ENCODE data around the gene ANKMY1. TPM values are rescaled to one million over a fixed set of nuclear protein-coding genes. Genes with fewer than 3 reads are reported as not detected.

The ANKMY1 gene
- total RNA-seq, 1 donor from 2014 or later, result 7.2 TPM

GRCh38 chr2:240583774-240584173, 26.0 kb upstream of the ANKMY1 start:
- no peak overlapping the region for H3K4me2 ChIP-seq (ENCODE audit: low read length)
- DNase-seq (ENCODE audit: low read depth) (no peak), FAIRE-seq (no peak)
- H3K9me3 ChIP-seq (ENCODE audit: insufficient read depth, low read depth, low read length), result no peaks in the 10 kb centered on the region
- H3K4me1 Mint-ChIP-seq (ENCODE audit: low read depth, unreplicated experiment), result peaks cover 46% of the 10 kb centered on the region
- no peaks in the 10 kb centered on the region for H3K36me3 ChIP-seq (ENCODE audit: insufficient read depth, low read length)
- no peak overlapping the region for H3K9ac ChIP-seq (ENCODE audit: low read length)
- peaks cover 75% of the 10 kb centered on the region for H4K20me1 ChIP-seq (ENCODE audit: insufficient read depth, low read length)
- peaks cover 67% of the 10 kb centered on the region for H3K79me2 ChIP-seq (ENCODE audit: insufficient read depth, low read length)
- H3K36me3 Mint-ChIP-seq (ENCODE audit: low read depth, unreplicated experiment), result peaks cover 5% of the 10 kb centered on the region
- H3K27ac ChIP-seq (ENCODE audit: low read depth, low read length), result no peak overlapping the region
- H3K9me3 Mint-ChIP-seq (ENCODE audit: unreplicated experiment), result no peaks in the 10 kb centered on the region
- H3K27me3 Mint-ChIP-seq (ENCODE audit: low read depth, unreplicated experiment), result no peaks in the 10 kb centered on the region
- H3K4me3 Mint-ChIP-seq (ENCODE audit: unreplicated experiment), result no peak overlapping the region
- H3K4me3 ChIP-seq (ENCODE audit: insufficient read depth, low read depth, low read length), result no peak overlapping the region
- peaks cover 42% of the 10 kb centered on the region for H3K4me1 ChIP-seq (ENCODE audit: insufficient read depth, low read length)
- no peak overlapping the region for H2AFZ ChIP-seq (ENCODE audit: low read depth, low read length)
- H3K27ac Mint-ChIP-seq (ENCODE audit: unreplicated experiment), result no peak overlapping the region
- no peak for TF ChIP-seq EZH2 (IDR thresholded peaks at IDR 0.05; ENCODE audit: insufficient read depth, low read length)
- no peak for TF ChIP-seq CTCF (IDR thresholded peaks at IDR 0.05; ENCODE audit: insufficient read depth, low read depth, low read length)
- no peaks in the 10 kb centered on the region for H3K27me3 ChIP-seq (ENCODE audit: insufficient read depth, low read length)

GRCh38 chr2:240582781-240583180, 25.0 kb upstream of the ANKMY1 start:
- Histone ChIP-seq H3K27ac (ENCODE audit: low read depth, low read length) (no peak overlapping the region), H3K4me1 (ENCODE audit: insufficient read depth, low read length) (peaks cover 40% of the 10 kb centered on the region), H3K27me3 (ENCODE audit: insufficient read depth, low read length) (no peaks in the 10 kb centered on the region), H3K36me3 (ENCODE audit: insufficient read depth, low read length) (no peaks in the 10 kb centered on the region), H4K20me1 (ENCODE audit: insufficient read depth, low read length) (peaks cover 65% of the 10 kb centered on the region), H3K79me2 (ENCODE audit: insufficient read depth, low read length) (peaks cover 57% of the 10 kb centered on the region), H3K9ac (ENCODE audit: low read length) (no peak overlapping the region), H3K9me3 (ENCODE audit: insufficient read depth, low read depth, low read length) (no peaks in the 10 kb centered on the region), H3K4me3 (ENCODE audit: insufficient read depth, low read depth, low read length) (no peak overlapping the region), H3K4me2 (ENCODE audit: low read length) (peak overlapping the region; percentile 10), H2AFZ (ENCODE audit: low read depth, low read length) (no peak overlapping the region)
- no peak for TF ChIP-seq CTCF (IDR thresholded peaks at IDR 0.05; ENCODE audit: insufficient read depth, low read depth, low read length)
- TF ChIP-seq EZH2 (IDR thresholded peaks at IDR 0.05; ENCODE audit: insufficient read depth, low read length), result no peak
- no peaks in the 10 kb centered on the region for H3K27me3 Mint-ChIP-seq (ENCODE audit: low read depth, unreplicated experiment)
- peak overlapping the region; percentile 21 for H3K27ac Mint-ChIP-seq (ENCODE audit: unreplicated experiment)
- H3K4me1 Mint-ChIP-seq (ENCODE audit: low read depth, unreplicated experiment), result peaks cover 38% of the 10 kb centered on the region
- no peaks in the 10 kb centered on the region for H3K9me3 Mint-ChIP-seq (ENCODE audit: unreplicated experiment)
- FAIRE-seq (no peak), DNase-seq (ENCODE audit: low read depth) (no peak)
- no peak overlapping the region for H3K4me3 Mint-ChIP-seq (ENCODE audit: unreplicated experiment)
- H3K36me3 Mint-ChIP-seq (ENCODE audit: low read depth, unreplicated experiment), result peaks cover 5% of the 10 kb centered on the region

- Histone ChIP-seq H2AFZ (ENCODE audit: low read depth, low read length) (no peak overlapping the region), H3K4me3 (ENCODE audit: insufficient read depth, low read depth, low read length) (no peak overlapping the region), H4K20me1 (ENCODE audit: insufficient read depth, low read length) (peaks cover 59% of the 10 kb centered on the region), H3K4me1 (ENCODE audit: insufficient read depth, low read length) (peaks cover 33% of the 10 kb centered on the region), H3K27me3 (ENCODE audit: insufficient read depth, low read length) (no peaks in the 10 kb centered on the region), H3K4me2 (ENCODE audit: low read length) (no peak overlapping the region), H3K36me3 (ENCODE audit: insufficient read depth, low read length) (no peaks in the 10 kb centered on the region), H3K9ac (ENCODE audit: low read length) (no peak overlapping the region), H3K27ac (ENCODE audit: low read depth, low read length) (no peak overlapping the region), H3K9me3 (ENCODE audit: insufficient read depth, low read depth, low read length) (no peaks in the 10 kb centered on the region), H3K79me2 (ENCODE audit: insufficient read depth, low read length) (peaks cover 47% of the 10 kb centered on the region)
- H3K9me3 Mint-ChIP-seq (ENCODE audit: unreplicated experiment), result no peaks in the 10 kb centered on the region
- TF ChIP-seq CTCF (IDR thresholded peaks at IDR 0.05; ENCODE audit: insufficient read depth, low read depth, low read length) (no peak), EZH2 (IDR thresholded peaks at IDR 0.05; ENCODE audit: insufficient read depth, low read length) (no peak)
- H3K4me3 Mint-ChIP-seq (ENCODE audit: unreplicated experiment), result no peak overlapping the region
- H3K4me1 Mint-ChIP-seq (ENCODE audit: low read depth, unreplicated experiment), result peaks cover 34% of the 10 kb centered on the region
- H3K27ac Mint-ChIP-seq (ENCODE audit: unreplicated experiment), result peak overlapping the region; percentile 21
- no peak for FAIRE-seq
- H3K36me3 Mint-ChIP-seq (ENCODE audit: low read depth, unreplicated experiment), result peaks cover 5% of the 10 kb centered on the region
- DNase-seq (ENCODE audit: low read depth), result no peak
- no peaks in the 10 kb centered on the region for H3K27me3 Mint-ChIP-seq (ENCODE audit: low read depth, unreplicated experiment)
Observed at GRCh38 chr2:240581811-240582210, 24.0 kb upstream of the ANKMY1 start.

Data from astrocyte (in vitro differentiated cells and primary cell).